Nephron progenitor cell (in vitro differentiated cells): ENCODE measurements around the gene NBPF3.
"Not testable (repeated sequence)": the region's sequence is repeated elsewhere in the genome, so short reads cannot be mapped to it uniquely, and the experiment has no call there.

Source experiments
- DNase-seq: peaks from one replicate; pipeline ENCODE4 v3.0.0; 2021
- H3K27ac Mint-ChIP-seq: 2 replicates; pipeline ENCODE4 v1.8.0; 2021; ENCODE audit warnings: mild to moderate bottlenecking, moderate library complexity, mixed read lengths
- H3K27me3 Mint-ChIP-seq: 2 replicates; pipeline ENCODE4 v1.8.0; 2021; ENCODE audit warnings: mild to moderate bottlenecking, low read depth, mixed read lengths; ENCODE audit not compliant: poor library complexity
- H3K36me3 Mint-ChIP-seq: 2 replicates; pipeline ENCODE4 v1.8.0; 2021; ENCODE audit warnings: low read depth, mixed read lengths
- H3K4me1 Mint-ChIP-seq: 2 replicates; pipeline ENCODE4 v1.8.0; 2021; ENCODE audit warnings: mixed read lengths
- H3K4me3 Mint-ChIP-seq: 2 replicates; pipeline ENCODE4 v1.8.0; 2021; ENCODE audit warnings: mild to moderate bottlenecking, moderate library complexity, mixed read lengths
- H3K9me3 Mint-ChIP-seq: 2 replicates; pipeline ENCODE4 v1.8.0; 2021; ENCODE audit warnings: mild to moderate bottlenecking, moderate library complexity, mixed read lengths
- TF ChIP-seq, protein P1 (sequence below): fragments of 200-600 bp; sonication (generic); IDR thresholded peaks from 2 replicates; pipeline ENCODE4 v1.5.0; 2021; ENCODE audit warnings: antibody characterized with exemption

NBPF3 gene

DNA sequence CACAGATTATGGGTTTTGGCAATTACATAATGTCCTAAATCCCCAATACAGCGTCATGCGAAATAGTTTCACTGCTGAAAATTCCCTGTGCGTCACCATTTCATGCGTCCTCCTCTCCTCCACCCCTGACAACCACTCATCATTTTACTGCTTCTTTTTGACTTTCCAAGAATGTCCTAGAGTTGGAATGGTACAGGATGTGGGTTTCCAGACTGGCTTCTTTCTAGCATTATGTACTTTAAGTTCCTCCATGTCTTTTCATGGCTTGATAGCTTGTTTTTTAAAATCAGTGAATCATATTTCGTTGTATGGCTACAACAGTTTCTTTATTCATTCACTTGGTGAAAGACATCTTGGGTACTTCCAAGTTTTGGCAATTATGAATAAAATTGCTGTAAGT lies 7.4 kb downstream of the NBPF3 start:
- Mint-ChIP-seq H3K36me3 (peaks cover 16% of the 10 kb centered on the region), H3K9me3 (no peaks in the 10 kb centered on the region), H3K4me3 (no peak overlapping the region), H3K27ac (no peak overlapping the region), H3K4me1 (no peaks in the 10 kb centered on the region), H3K27me3 (peaks cover 6% of the 10 kb centered on the region)
- TF ChIP-seq, protein P1, sequence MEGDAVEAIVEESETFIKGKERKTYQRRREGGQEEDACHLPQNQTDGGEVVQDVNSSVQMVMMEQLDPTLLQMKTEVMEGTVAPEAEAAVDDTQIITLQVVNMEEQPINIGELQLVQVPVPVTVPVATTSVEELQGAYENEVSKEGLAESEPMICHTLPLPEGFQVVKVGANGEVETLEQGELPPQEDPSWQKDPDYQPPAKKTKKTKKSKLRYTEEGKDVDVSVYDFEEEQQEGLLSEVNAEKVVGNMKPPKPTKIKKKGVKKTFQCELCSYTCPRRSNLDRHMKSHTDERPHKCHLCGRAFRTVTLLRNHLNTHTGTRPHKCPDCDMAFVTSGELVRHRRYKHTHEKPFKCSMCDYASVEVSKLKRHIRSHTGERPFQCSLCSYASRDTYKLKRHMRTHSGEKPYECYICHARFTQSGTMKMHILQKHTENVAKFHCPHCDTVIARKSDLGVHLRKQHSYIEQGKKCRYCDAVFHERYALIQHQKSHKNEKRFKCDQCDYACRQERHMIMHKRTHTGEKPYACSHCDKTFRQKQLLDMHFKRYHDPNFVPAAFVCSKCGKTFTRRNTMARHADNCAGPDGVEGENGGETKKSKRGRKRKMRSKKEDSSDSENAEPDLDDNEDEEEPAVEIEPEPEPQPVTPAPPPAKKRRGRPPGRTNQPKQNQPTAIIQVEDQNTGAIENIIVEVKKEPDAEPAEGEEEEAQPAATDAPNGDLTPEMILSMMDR: no peak
- no peak for DNase-seq

- H3K4me1 Mint-ChIP-seq: peaks cover 4% of the 10 kb centered on the region
- no peak overlapping the region for H3K27ac Mint-ChIP-seq
- H3K27me3 Mint-ChIP-seq: peaks cover 3% of the 10 kb centered on the region
- DNase-seq: no peak
- H3K36me3 Mint-ChIP-seq: peaks cover 20% of the 10 kb centered on the region
- TF ChIP-seq, protein P1: no peak
- H3K4me3 Mint-ChIP-seq: no peak overlapping the region
- H3K9me3 Mint-ChIP-seq: no peaks in the 10 kb centered on the region
Observed at GRCh38 chr1:21449906-21450305, 10.0 kb downstream of the NBPF3 start.

- H3K4me1 Mint-ChIP-seq: peaks cover 8% of the 10 kb centered on the region
- H3K36me3 Mint-ChIP-seq: peaks cover 17% of the 10 kb centered on the region
- no peaks in the 10 kb centered on the region for H3K9me3 Mint-ChIP-seq
- TF ChIP-seq, protein P1: no peak
- no peak overlapping the region for H3K4me3 Mint-ChIP-seq
- H3K27ac Mint-ChIP-seq: no peak overlapping the region
- DNase-seq: no peak
- H3K27me3 Mint-ChIP-seq: peaks cover 6% of the 10 kb centered on the region
Observed at GRCh38 chr1:21451212-21451611, 11.3 kb downstream of the NBPF3 start.

- no peak for DNase-seq
- Mint-ChIP-seq H3K4me3 (no peak overlapping the region), H3K9me3 (no peaks in the 10 kb centered on the region), H3K27ac (no peak overlapping the region), H3K27me3 (peaks cover 6% of the 10 kb centered on the region), H3K36me3 (peaks cover 17% of the 10 kb centered on the region), H3K4me1 (peaks cover 8% of the 10 kb centered on the region)
- TF ChIP-seq, protein P1: no peak
Observed at GRCh38 chr1:21451981-21452411, 12.1 kb downstream of the NBPF3 start.

GRCh38 chr1:21453964-21454614 lies 14.2 kb downstream of the NBPF3 start:
- not testable (repeated sequence) for H3K4me1 Mint-ChIP-seq, H3K27ac Mint-ChIP-seq, H3K4me3 Mint-ChIP-seq, DNase-seq, H3K27me3 Mint-ChIP-seq, H3K9me3 Mint-ChIP-seq
- peaks cover 13% of the 10 kb centered on the region for H3K36me3 Mint-ChIP-seq

DNA sequence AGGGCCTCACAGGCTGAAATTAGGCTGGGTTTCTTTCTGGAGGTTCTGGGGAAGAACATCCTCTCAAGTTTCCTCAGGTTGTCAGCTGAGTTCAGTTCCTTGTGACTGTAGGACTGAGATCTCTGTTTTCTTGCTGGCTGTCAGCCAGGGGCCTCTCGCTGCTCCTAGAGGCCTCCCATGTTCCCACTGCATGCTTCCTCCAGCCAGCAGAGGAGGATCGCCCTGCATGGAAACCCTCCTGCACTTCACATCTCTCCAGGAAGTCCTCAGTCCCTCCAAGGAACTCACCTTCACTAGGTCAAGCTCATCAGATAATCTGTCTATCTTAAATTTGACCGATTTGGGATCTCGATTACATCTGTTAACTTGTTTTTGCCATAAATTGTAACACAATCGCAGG lies 15.0 kb downstream of the NBPF3 start:
- H3K4me3 Mint-ChIP-seq, H3K27me3 Mint-ChIP-seq, H3K27ac Mint-ChIP-seq, H3K4me1 Mint-ChIP-seq, DNase-seq, H3K9me3 Mint-ChIP-seq: not testable (repeated sequence)
- H3K36me3 Mint-ChIP-seq: peaks cover 13% of the 10 kb centered on the region

DNA sequence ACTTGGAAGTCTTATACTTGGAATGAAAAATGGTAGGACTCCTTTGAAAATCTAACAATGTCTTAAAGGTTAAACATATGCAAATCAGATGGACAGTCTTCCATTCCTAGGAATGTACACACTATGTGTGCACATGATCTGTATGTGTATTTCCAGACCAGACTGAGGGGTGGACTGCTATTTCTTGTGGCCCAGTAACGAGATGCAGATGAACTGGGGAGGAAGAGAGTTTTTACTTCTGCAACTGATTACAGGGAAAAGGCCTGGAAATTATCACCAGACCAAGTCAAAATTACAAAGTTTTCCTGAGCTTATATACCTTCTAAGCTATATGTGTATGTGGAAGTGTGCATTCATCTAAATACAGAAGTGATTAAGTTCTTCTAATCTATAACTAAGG lies 17.7 kb downstream of the NBPF3 start:
- Mint-ChIP-seq H3K27me3 (peaks cover 10% of the 10 kb centered on the region), H3K9me3 (no peaks in the 10 kb centered on the region), H3K27ac (no peak overlapping the region), H3K36me3 (peaks cover 6% of the 10 kb centered on the region), H3K4me1 (peaks cover 8% of the 10 kb centered on the region), H3K4me3 (no peak overlapping the region)
- DNase-seq: no peak
- TF ChIP-seq, protein P1: no peak

DNA sequence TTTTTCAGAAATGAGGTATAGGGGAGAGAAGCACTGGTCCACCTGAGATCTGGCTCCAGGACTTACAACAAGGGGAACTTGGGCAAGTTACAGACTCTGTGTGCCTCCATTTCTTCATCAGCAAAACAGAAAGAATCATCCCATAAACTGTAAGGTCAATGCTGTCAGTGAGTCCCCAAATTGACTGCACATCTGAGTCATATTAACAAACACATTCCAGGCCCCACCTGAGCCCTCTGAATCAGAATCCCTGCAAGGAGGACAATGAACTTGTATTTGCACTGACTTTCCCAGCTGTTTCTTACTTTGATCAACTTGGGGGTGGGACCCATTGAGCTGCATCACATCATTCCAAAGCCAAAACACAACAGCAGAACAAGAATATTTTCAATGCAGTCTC lies 25.2 kb downstream of the NBPF3 start:
- not testable (repeated sequence) for H3K4me1 Mint-ChIP-seq, H3K27me3 Mint-ChIP-seq, H3K9me3 Mint-ChIP-seq, H3K36me3 Mint-ChIP-seq, H3K4me3 Mint-ChIP-seq, DNase-seq, H3K27ac Mint-ChIP-seq

DNA sequence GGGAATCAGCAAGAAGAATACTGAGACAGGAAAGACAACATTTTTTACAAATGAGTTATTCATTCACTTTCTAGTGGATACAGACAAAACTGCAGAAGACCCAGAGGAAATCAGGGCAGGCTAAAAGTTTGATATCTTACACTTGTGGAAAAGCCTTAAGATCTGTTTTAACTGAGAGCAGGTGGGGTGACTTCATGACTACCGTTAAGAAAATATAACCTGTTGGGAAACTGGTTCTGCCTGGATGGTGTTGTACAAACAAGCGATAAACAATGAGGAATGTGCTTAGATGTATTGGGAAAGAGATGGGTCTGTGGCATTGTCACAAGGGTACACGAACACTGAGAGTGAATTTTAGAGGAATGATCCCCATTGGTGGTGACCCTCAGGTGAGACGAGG lies 28.0 kb downstream of the NBPF3 start:
- H3K27me3 Mint-ChIP-seq, H3K4me3 Mint-ChIP-seq, H3K9me3 Mint-ChIP-seq, H3K4me1 Mint-ChIP-seq, H3K27ac Mint-ChIP-seq, DNase-seq: not testable (repeated sequence)
- peaks cover 21% of the 10 kb centered on the region for H3K36me3 Mint-ChIP-seq
